Measurements from ENCODE around the gene PIEZO2. TPM values are rescaled to one million over a fixed set of nuclear protein-coding genes. Genes with fewer than 3 reads are reported as not detected.

PIEZO2 gene
- total and polyA plus RNA-seq, 11 donors, result 0.04 to 4.9 (median 0.20) TPM; not detected in 2

GRCh38 chr18:10750191-10751035, 399.0 kb downstream of the PIEZO2 start:
- intact Hi-C loops (cut with DNase I), result no loop called here
- ATAC-seq (no peak), DNase-seq (no peak)
- H3K4me3 ChIP-seq, result no peak overlapping the region
- H3K4me1 ChIP-seq, result no peaks in the 10 kb centered on the region
- H3K27me3 ChIP-seq, result peaks cover 0 to 3% (median 0%) of the 10 kb centered on the region in 9 donors
- H3K36me3 ChIP-seq, result no peaks in the 10 kb centered on the region
- 58 to 71% (median 62%) methylated on average over 5 of the region's 5 CpGs for WGBS, 4 donors
- H3K27ac ChIP-seq, result no peak overlapping the region
- no peak for TF ChIP-seq CTCF (IDR thresholded peaks at IDR 0.05)
- TF ChIP-seq POLR2A (IDR thresholded peaks at IDR 0.05), result no peak
- no peaks in the 10 kb centered on the region for H3K9me3 ChIP-seq

- no peak for ATAC-seq
- Histone ChIP-seq H3K4me3 (no peak overlapping the region), H3K36me3 (no peaks in the 10 kb centered on the region), H3K27ac (no peak overlapping the region), H3K9me3 (no peaks in the 10 kb centered on the region), H3K27me3 (peaks cover 0 to 3% (median 0%) of the 10 kb centered on the region in 9 donors), H3K4me1 (no peaks in the 10 kb centered on the region)
- DNase-seq, result no peak
- TF ChIP-seq POLR2A (IDR thresholded peaks at IDR 0.05) (no peak), CTCF (IDR thresholded peaks at IDR 0.05) (no peak)
- intact Hi-C loops (cut with DNase I), result loop anchor here in 1 of 10 donors (10.0 kb wide), 1 partner anchor 56 kb away; no protein-coding TSS in a partner anchor
- 75 to 90% (median 85%) methylated on average over 1 of the region's 1 CpG for WGBS, 4 donors
Measured at GRCh38 chr18:10748641-10749040, 400.7 kb downstream of the PIEZO2 start.

GRCh38 chr18:10745971-10746370, 403.4 kb downstream of the PIEZO2 start:
- Histone ChIP-seq H3K4me1 (no peaks in the 10 kb centered on the region), H3K9me3 (no peaks in the 10 kb centered on the region), H3K27me3 (peaks cover 0 to 3% (median 0%) of the 10 kb centered on the region in 9 donors), H3K27ac (no peak overlapping the region), H3K36me3 (no peaks in the 10 kb centered on the region), H3K4me3 (no peak overlapping the region)
- no peak for TF ChIP-seq POLR2A (IDR thresholded peaks at IDR 0.05)
- no peak for TF ChIP-seq CTCF (IDR thresholded peaks at IDR 0.05)
- no peak for ATAC-seq
- WGBS, 4 donors, result 51 to 66% (median 58%) methylated on average over 3 of the region's 3 CpGs
- DNase-seq, result no peak
- intact Hi-C loops (cut with DNase I), result loop anchor here in 1 of 10 donors (10.0 kb wide), 1 partner anchor 59 kb away; no protein-coding TSS in a partner anchor

- Histone ChIP-seq H3K27me3 (peaks cover 0 to 3% (median 0%) of the 10 kb centered on the region in 9 donors), H3K27ac (no peak overlapping the region), H3K4me3 (no peak overlapping the region), H3K4me1 (no peaks in the 10 kb centered on the region), H3K36me3 (no peaks in the 10 kb centered on the region), H3K9me3 (no peaks in the 10 kb centered on the region)
- intact Hi-C loops (cut with DNase I), result loop anchor here in 1 of 10 donors (10.0 kb wide), 1 partner anchor 60 kb away; no protein-coding TSS in a partner anchor
- WGBS, 4 donors, result 78 to 87% (median 83%) methylated on average over 8 of the region's 8 CpGs
- TF ChIP-seq CTCF (IDR thresholded peaks at IDR 0.05) (no peak), POLR2A (IDR thresholded peaks at IDR 0.05) (no peak)
- ATAC-seq (no peak), DNase-seq (no peak)
Measured at GRCh38 chr18:10745219-10745618, 404.1 kb downstream of the PIEZO2 start.

Data from heart left ventricle (tissue), 16 donors.